Activated CD4-positive, CD25-positive, alpha-beta regulatory T cell treated with anti-CD3 and anti-CD28 coated beads, Interleukin-2, amount 50 U/mL, for 24 hours (primary cell): Measurements from ENCODE around the gene ZBTB7A.
"Not testable (repeated sequence)": the region's sequence is repeated elsewhere in the genome, so short reads cannot be mapped to it uniquely, and the experiment has no call there.

Experiments
- ATAC-seq, 2 donors: fragments of 150-1000 bp; cut with Tn5 transposase; one replicate each; pipeline ENCODE4 v1.10.0; 2021; ENCODE audit warnings: mild to moderate bottlenecking in 1 of 2, moderate library complexity in 1 of 2

Gene ZBTB7A

GRCh38 chr19:4013886-4014540 lies 52.7 kb downstream of the ZBTB7A start:
- no peak for ATAC-seq

GRCh38 chr19:4012975-4013634 lies 53.6 kb downstream of the ZBTB7A start:
- no peak for ATAC-seq

GRCh38 chr19:4012092-4012974 lies 54.4 kb downstream of the ZBTB7A start:
- no peak for ATAC-seq

GRCh38 chr19:4011430-4011829 lies 55.3 kb downstream of the ZBTB7A start:
- ATAC-seq = not testable (repeated sequence)

- ATAC-seq = no peak
Observed at GRCh38 chr19:4010808-4011110, 55.9 kb downstream of the ZBTB7A start.

GRCh38 chr19:4009990-4010807 lies 56.5 kb downstream of the ZBTB7A start:
- ATAC-seq = no peak

- ATAC-seq = peak; percentile 3
Observed at GRCh38 chr19:4007836-4008539, 58.7 kb downstream of the ZBTB7A start.

GRCh38 chr19:4007021-4007835 lies 59.5 kb downstream of the ZBTB7A start, which contains the start of gene PIAS4:
Gene PIAS4, plus strand, starts transcription at chr19:4007736. Its CDS starts 25 bp downstream, at chr19:4007761.
- ATAC-seq = peak; percentile 95

- ATAC-seq = not testable (repeated sequence)
Observed at GRCh38 chr19:4005436-4005835, 61.3 kb downstream of the ZBTB7A start.

GRCh38 chr19:4000798-4001197 lies 65.9 kb downstream of the ZBTB7A start:
- not testable (repeated sequence) for ATAC-seq

- not testable (repeated sequence) for ATAC-seq
Observed at GRCh38 chr19:3998667-3999412, 67.9 kb downstream of the ZBTB7A start.

- no peak for ATAC-seq
Observed at GRCh38 chr19:3995607-3996006, 71.1 kb downstream of the ZBTB7A start.
